HCT116 (cell line): ENCODE data around the gene GALNT15. TPM values are rescaled to one million over a fixed set of nuclear protein-coding genes. Genes with fewer than 3 reads are reported as not detected.
A peak's percentile ranks its signal among the peaks of the same experiment; 100 is the strongest.

Source experiments
- ATAC-seq: fragments of 200-7000 bp; cut with Tn5 transposase; 2 replicates; pipeline ENCODE4 v1.9.1; 2020; ENCODE audit warnings: mild to moderate bottlenecking, moderate library complexity
- BruUV-seq: library from RNA; stranded (reverse); fragments of 400-500 nt; replicated peaks from 2 replicates; lab custom pipeline; 2021; lab: Mats Ljungman, UMichigan
- CTCF ChIA-PET: fragments of 300-600 bp; sonication (Branson Sonifier 250); formaldehyde crosslinking; loops from one replicate; lab custom pipeline; 2021; ENCODE audit warnings: antibody characterized with exemption; lab: Charles Lee
- POLR2A ChIA-PET: fragments of 300-600, 350-600 bp; sonication (Branson Sonifier 250); formaldehyde crosslinking; loops from one replicate; lab custom pipeline; 2021; ENCODE audit warnings: antibody characterized with exemption; lab: Charles Lee
- RAD21 ChIA-PET, 2 experiments: fragments of 300-600 bp; sonication (Branson Sonifier 250); formaldehyde crosslinking; loops; one replicate each; lab custom pipeline; 2023; ENCODE audit warnings: low total read pairs in 2 of 2; ENCODE audit not compliant: uncharacterized antibody in 2 of 2, unreplicated experiment in 2 of 2, low non-redundant PET in 1 of 2; lab: Charles Lee
- DNase-seq: peaks from one replicate; pipeline ENCODE4 v3.0.0-alpha.2; 2010; ENCODE audit warnings: low read depth, low spot score
- H2AFZ ChIP-seq: fragments of 200-600 bp; shearing (Covaris generic), sonication (generic); 2 replicates; pipeline ENCODE4 v1.6.1; 2017; ENCODE audit warnings: low read depth, mixed run types, mixed read lengths, antibody characterized with exemption, low read length; ENCODE audit not compliant: poor library complexity, severe bottlenecking
- H3K27ac ChIP-seq: 2 replicates; pipeline ENCODE4 v1.5.1; 2012; ENCODE audit warnings: low read depth, low read length
- H3K27me3 ChIP-seq: fragments of 200-600 bp; sonication (generic); 2 replicates; pipeline ENCODE4 v1.6.1; 2016; ENCODE audit warnings: mixed run types, low read length, mixed read lengths; ENCODE audit not compliant: insufficient read depth
- H3K36me3 ChIP-seq, 2 experiments: fragments of 200-500 bp in 1 of 2; fragments of 200-600 bp in 1 of 2; sonication (Bioruptor generic) in 1 of 2; sonication (generic) in 1 of 2; 2 replicates each; pipeline versions ENCODE4 v1.5.1 to v1.6.1; 2014 to 2016; ENCODE audit warnings: low read length in 2 of 2, inconsistent platforms in 1 of 2, mixed read lengths in 1 of 2, mixed run types in 1 of 2; ENCODE audit not compliant: insufficient read depth in 2 of 2, control insufficient read depth in 1 of 2
- H3K4me1 ChIP-seq, 2 experiments: fragments of 200-600 bp in 1 of 2; sonication (generic) in 1 of 2; 2 replicates each; pipeline versions ENCODE4 v1.5.1 to v1.6.1; 2012 to 2017; ENCODE audit warnings: low read length in 2 of 2, inconsistent platforms in 1 of 2, mild to moderate bottlenecking in 1 of 2, mixed read lengths in 1 of 2, mixed run types in 1 of 2, moderate library complexity in 1 of 2; ENCODE audit not compliant: insufficient read depth in 2 of 2, control insufficient read depth in 1 of 2
- H3K4me2 ChIP-seq: fragments of 200-600 bp; sonication (generic); 2 replicates; pipeline ENCODE4 v1.6.1; 2017; ENCODE audit warnings: mixed run types, low read length, mixed read lengths
- H3K4me3 ChIP-seq, 2 experiments: fragments of 200-600 bp in 1 of 2; sonication (generic) in 1 of 2; replicated peaks in 1 of 2; 2 replicates each; pipeline ENCODE4 v1.5.1; 2011 to 2016; ENCODE audit warnings: low read length in 2 of 2, control low read depth in 1 of 2, low read depth in 1 of 2, mild to moderate bottlenecking in 1 of 2, mixed read lengths in 1 of 2, mixed run types in 1 of 2
- H3K79me2 ChIP-seq: fragments of 200-600 bp; sonication (generic); 2 replicates; pipeline ENCODE4 v1.6.1; 2017; ENCODE audit warnings: mild to moderate bottlenecking, mixed run types, low read length, moderate library complexity, mixed read lengths; ENCODE audit not compliant: insufficient read depth
- H3K9ac ChIP-seq: fragments of 200-600 bp; sonication (generic); 2 replicates; pipeline ENCODE4 v1.6.1; 2016; ENCODE audit warnings: low read length, mixed read lengths
- H3K9me2 ChIP-seq: fragments of 200-600 bp; sonication (generic), shearing (Covaris generic); 2 replicates; pipeline ENCODE4 v1.6.1; 2017; ENCODE audit warnings: mixed run types, mild to moderate bottlenecking, moderate library complexity; ENCODE audit not compliant: insufficient read depth
- H3K9me3 ChIP-seq, 2 experiments: fragments of 200-500 bp in 1 of 2; fragments of 200-600 bp in 1 of 2; sonication (Bioruptor generic) in 1 of 2; sonication (generic) in 1 of 2; 2 replicates each; pipeline ENCODE4 v1.6.1; 2014 to 2017; ENCODE audit warnings: low read length in 2 of 2, mixed read lengths in 2 of 2, inconsistent platforms in 1 of 2, low read depth in 1 of 2, mild to moderate bottlenecking in 1 of 2, mixed run types in 1 of 2, moderate library complexity in 1 of 2; ENCODE audit not compliant: control insufficient read depth in 1 of 2, insufficient read depth in 1 of 2
- H4K20me1 ChIP-seq: fragments of 200-600 bp; sonication (generic), shearing (Covaris generic); 2 replicates; pipeline ENCODE4 v1.6.1; 2017; ENCODE audit warnings: mixed run types, mild to moderate bottlenecking, moderate library complexity; ENCODE audit not compliant: insufficient read depth
- ATF3 ChIP-seq: IDR thresholded peaks from 2 replicates; pipeline ENCODE4 v1.6.1; 2012
- EGR1 ChIP-seq: IDR thresholded peaks from 2 replicates; pipeline ENCODE4 v1.6.1; 2012; ENCODE audit warnings: low read depth
- EZH2phosphoT487 ChIP-seq: fragments of 200-600 bp; IDR thresholded peaks from 2 replicates; pipeline ENCODE4 v1.6.1; 2018; ENCODE audit warnings: antibody characterized with exemption, borderline replicate concordance
- FOSL1 ChIP-seq: IDR thresholded peaks from 2 replicates; pipeline ENCODE4 v1.6.1; 2012; ENCODE audit warnings: low read depth
- JUND ChIP-seq: IDR thresholded peaks from 2 replicates; pipeline ENCODE4 v1.6.1; 2012
- RAD21 ChIP-seq: IDR thresholded peaks from 2 replicates; pipeline ENCODE4 v1.6.1; 2012; ENCODE audit warnings: low read depth, mild to moderate bottlenecking
- SRF ChIP-seq: IDR thresholded peaks from 2 replicates; pipeline ENCODE4 v1.6.1; 2012; ENCODE audit warnings: low read depth
- TCF7L2 ChIP-seq: IDR thresholded peaks from 2 replicates; pipeline ENCODE4 v1.7.0; 2011; ENCODE audit warnings: borderline replicate concordance, inconsistent platforms; ENCODE audit not compliant: insufficient read depth, insufficient read length; ENCODE audit errors: extremely low read depth
- ZBTB33 ChIP-seq: IDR thresholded peaks from 2 replicates; pipeline ENCODE4 v1.6.1; 2011; ENCODE audit warnings: mild to moderate bottlenecking, low read length, moderate library complexity; ENCODE audit not compliant: insufficient replicate concordance; ENCODE audit errors: extremely low read depth
- ZNF274 ChIP-seq: fragments of 200-500 bp; sonication (Bioruptor generic); IDR thresholded peaks from 2 replicates; pipeline ENCODE4 v1.6.1; 2014; ENCODE audit warnings: mild to moderate bottlenecking, low read depth, low read length, inconsistent platforms
- intact Hi-C: fragments of 100-400 bp; cut with micrococcal nuclease; formaldehyde crosslinking; loops from 2 replicates; pipeline ENCODE4 v1.10.0; 2022
- total RNA-seq: library from RNA; stranded (reverse); gene quantifications from one replicate; pipeline ENCODE4 v1.2.1, GENCODE V29; 2021; ENCODE audit not compliant: unreplicated experiment

GALNT15 gene
- total RNA-seq, 1 experiment from 2014 or later, result 0.05 TPM

DNA sequence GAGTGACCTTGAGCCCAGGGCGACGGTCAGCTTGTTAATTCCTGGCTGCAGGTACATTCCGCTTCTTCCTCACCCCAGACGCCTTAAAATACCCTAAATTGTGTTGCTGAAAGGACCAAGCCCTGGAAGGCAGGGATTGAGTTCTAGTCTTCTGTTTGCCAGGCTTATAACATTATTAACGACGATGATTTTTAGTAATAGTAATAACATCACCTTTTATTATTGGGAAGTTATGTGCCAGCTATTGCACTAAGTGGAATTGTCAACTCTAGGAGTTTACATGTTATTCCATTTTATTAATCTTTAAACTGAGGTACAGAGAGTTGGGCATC is 90.9 kb downstream of the GALNT15 start:
- H2AFZ ChIP-seq, result no peak overlapping the region
- H3K27ac ChIP-seq, result peak overlapping the region; percentile 52
- intact Hi-C loops, result no loop called here
- POLR2A ChIA-PET, result interaction anchor here (1.3 kb wide), 1 partner anchor 205 kb away, joined by 4 read pairs; no protein-coding TSS in a partner anchor
- H3K4me2 ChIP-seq, result peak overlapping the region; percentile 79
- peaks cover 6 to 8% of the 10 kb centered on the region in 2 experiments; a peak in 3 of 4 replicates for H3K4me1 ChIP-seq
- no peaks in the 10 kb centered on the region for H3K9me2 ChIP-seq
- CTCF ChIA-PET, result interaction anchor here (0.9 to 1.0 kb wide), 3 partner anchors 11 to 285 kb away, joined by 3 to 4 read pairs (median 4); no protein-coding TSS in a partner anchor
- DNase-seq, result no peak
- no peak for TF ChIP-seq ZNF274
- no peak for TF ChIP-seq SRF
- no peak for TF ChIP-seq RAD21
- no peak for TF ChIP-seq EGR1
- TF ChIP-seq FOSL1, result no peak
- TF ChIP-seq TCF7L2, result no peak
- no peak for TF ChIP-seq EZH2phosphoT487
- no peak for TF ChIP-seq JUND
- no peak for TF ChIP-seq ZBTB33
- TF ChIP-seq ATF3, result no peak
- no peaks in the 10 kb centered on the region for H3K27me3 ChIP-seq
- peaks cover 79% of the 10 kb centered on the region for H3K79me2 ChIP-seq
- RAD21 ChIA-PET, result no interaction called here
- BruUV-seq, result TSS peak; percentile 81
- H3K9ac ChIP-seq, result peak overlapping the region; percentile 93
- H3K4me3 ChIP-seq, result peak overlapping the region; percentile 93 to 95
- peaks cover 0 to 15% of the 10 kb centered on the region in 2 experiments; a peak in 2 of 4 replicates for H3K36me3 ChIP-seq
- H3K9me3 ChIP-seq, result no peaks in the 10 kb centered on the region
- ATAC-seq, result no peak
- H4K20me1 ChIP-seq, result no peaks in the 10 kb centered on the region
